Measurements from ENCODE around the gene CDR2. TPM values are rescaled to one million over a fixed set of nuclear protein-coding genes. Genes with fewer than 3 reads are reported as not detected.

The CDR2 gene
- polyA plus RNA-seq, 3 donors, result 2.5 to 5.9 (median 4.8) TPM

- no peak overlapping the region for H3K4me3 ChIP-seq (replicated peaks in 1 of 3; ENCODE audit: low read depth in 2 of 3, low read length in 3 of 3)
- H3K9me3 ChIP-seq (replicated peaks in 1 of 2; ENCODE audit: control insufficient read depth in 1 of 2, insufficient read depth in 1 of 2, low read length in 2 of 2), result no peaks in the 10 kb centered on the region
- DNase-seq, result no peak
- H3K4me1 Mint-ChIP-seq, result peaks cover 2% of the 10 kb centered on the region
- WGBS (ENCODE audit: insufficient coverage), result no CpG with 5 or more reads among the region's 3 CpGs
- H3K4me1 ChIP-seq (ENCODE audit: control insufficient read depth in 1 of 2, insufficient read depth in 2 of 2, low read length in 2 of 2), result no peaks in the 10 kb centered on the region
- H3K36me3 ChIP-seq (replicated peaks in 1 of 2; ENCODE audit: control insufficient read depth in 1 of 2, insufficient read depth in 2 of 2, low read length in 2 of 2), result no peaks in the 10 kb centered on the region
- H3K36me3 Mint-ChIP-seq, result peaks cover 0 to 7% of the 10 kb centered on the region in 2 donors
- peaks cover 0 to 2% (median 0%) of the 10 kb centered on the region in 3 donors for H3K27me3 Mint-ChIP-seq (ENCODE audit: low read depth in 3 of 3)
- no peak overlapping the region for H3K27ac ChIP-seq (ENCODE audit: low read depth in 1 of 2, low read length in 2 of 2)
- TF ChIP-seq CTCF (IDR thresholded peaks at IDR 0.05), result no peak
- H4K20me1 ChIP-seq (ENCODE audit: insufficient read depth, low read length), result no peaks in the 10 kb centered on the region
- H3K4me2 ChIP-seq (replicated peaks; ENCODE audit: extremely low read depth, low read length, poor library complexity, severe bottlenecking), result no peak overlapping the region
- no peak overlapping the region for H2AFZ ChIP-seq (ENCODE audit: insufficient read depth, low read depth, low read length, poor library complexity, severe bottlenecking)
- no peaks in the 10 kb centered on the region for H3K27me3 ChIP-seq (ENCODE audit: control insufficient read depth in 2 of 2, insufficient read depth in 2 of 2, low read length in 2 of 2)
- no peak overlapping the region for H3K9ac ChIP-seq (ENCODE audit: insufficient read depth, low read length, poor library complexity, severe bottlenecking)
- intact Hi-C loops (cut with micrococcal nuclease), result no loop called here
- H3K9me3 Mint-ChIP-seq, result peaks cover 0 to 1% (median 0%) of the 10 kb centered on the region in 7 donors
- no peak overlapping the region for H3K4me3 Mint-ChIP-seq
- no peaks in the 10 kb centered on the region for H3K79me2 ChIP-seq (ENCODE audit: insufficient read depth, low read length)
- no peak overlapping the region for H3K27ac Mint-ChIP-seq
Observed at GRCh38 chr16:22383827-22384226, 9.4 kb upstream of the CDR2 start.

GRCh38 chr16:22381392-22381791 lies 7.0 kb upstream of the CDR2 start:
- Histone ChIP-seq H3K4me2 (replicated peaks; ENCODE audit: extremely low read depth, low read length, poor library complexity, severe bottlenecking) (no peak overlapping the region), H3K9me3 (replicated peaks in 1 of 2; ENCODE audit: control insufficient read depth in 1 of 2, insufficient read depth in 1 of 2, low read length in 2 of 2) (no peaks in the 10 kb centered on the region), H3K79me2 (ENCODE audit: insufficient read depth, low read length) (no peaks in the 10 kb centered on the region), H2AFZ (ENCODE audit: insufficient read depth, low read depth, low read length, poor library complexity, severe bottlenecking) (no peak overlapping the region), H3K27ac (ENCODE audit: low read depth in 1 of 2, low read length in 2 of 2) (no peak overlapping the region), H3K4me3 (replicated peaks in 1 of 3; ENCODE audit: low read depth in 2 of 3, low read length in 3 of 3) (no peak overlapping the region), H3K9ac (ENCODE audit: insufficient read depth, low read length, poor library complexity, severe bottlenecking) (no peak overlapping the region), H3K36me3 (replicated peaks in 1 of 2; ENCODE audit: control insufficient read depth in 1 of 2, insufficient read depth in 2 of 2, low read length in 2 of 2) (no peaks in the 10 kb centered on the region), H3K4me1 (ENCODE audit: control insufficient read depth in 1 of 2, insufficient read depth in 2 of 2, low read length in 2 of 2) (peaks cover 0 to under 1% of the 10 kb centered on the region in 2 donors), H4K20me1 (ENCODE audit: insufficient read depth, low read length) (no peaks in the 10 kb centered on the region), H3K27me3 (ENCODE audit: control insufficient read depth in 2 of 2, insufficient read depth in 2 of 2, low read length in 2 of 2) (no peaks in the 10 kb centered on the region)
- Mint-ChIP-seq H3K36me3 (peaks cover 0 to 3% of the 10 kb centered on the region in 2 donors), H3K27ac (no peak overlapping the region), H3K4me1 (peaks cover under 1% of the 10 kb centered on the region), H3K9me3 (no peaks in the 10 kb centered on the region), H3K4me3 (no peak overlapping the region), H3K27me3 (ENCODE audit: low read depth in 3 of 3) (peaks cover 0 to 4% (median 0%) of the 10 kb centered on the region in 3 donors)
- DNase-seq, result no peak
- intact Hi-C loops (cut with micrococcal nuclease), result no loop called here
- TF ChIP-seq CTCF (IDR thresholded peaks at IDR 0.05), result no peak
